Adrenal gland (tissue), 5 donors: ENCODE measurements around the gene STX18.

Experiments
- POLR2A ChIP-seq, 2 donors: fragments of 450-650 bp; IDR thresholded peaks; one replicate each; pipeline ENCODE4 v1.6.1; 2017; ENCODE audit warnings: antibody characterized with exemption in 2 of 2, mild to moderate bottlenecking in 2 of 2, moderate library complexity in 1 of 2
- TF ChIP-seq, protein P1 (sequence below), 6 experiments: fragments of 450-650 bp in 4 of 6; fragments of 200-600 bp in 2 of 6; sonication (generic) in 1 of 6; IDR thresholded peaks; 1 replicate in 5 of 6; 2 replicates in 1 of 6; pipeline versions ENCODE4 v1.5.1 to v1.8.0; 2016 to 2021; ENCODE audit warnings: antibody characterized with exemption in 6 of 6, mild to moderate bottlenecking in 2 of 6, moderate library complexity in 1 of 6
- donor health status: DM: no; HTN: no; CAD: no.

DNA sequence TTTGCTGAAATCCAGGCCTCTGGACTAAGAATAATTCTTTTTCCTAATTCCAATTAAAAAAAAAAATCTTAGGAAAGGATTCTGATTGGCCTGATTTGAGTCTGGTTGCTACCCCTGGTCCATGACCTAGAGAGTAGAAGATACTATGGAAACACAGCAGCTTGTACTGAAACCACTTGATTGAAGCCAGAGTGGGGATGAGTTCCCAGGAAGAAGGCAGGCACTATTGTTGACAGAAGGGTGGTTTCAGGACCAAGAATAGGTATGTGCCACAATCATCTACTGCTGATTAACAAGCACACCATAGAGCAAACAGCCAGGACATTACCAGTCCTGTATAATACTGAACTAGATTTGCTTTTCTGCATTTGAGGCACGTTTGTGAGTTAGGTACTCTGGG lies 29.6 kb downstream of the STX18 start:
- TF ChIP-seq, protein P1, sequence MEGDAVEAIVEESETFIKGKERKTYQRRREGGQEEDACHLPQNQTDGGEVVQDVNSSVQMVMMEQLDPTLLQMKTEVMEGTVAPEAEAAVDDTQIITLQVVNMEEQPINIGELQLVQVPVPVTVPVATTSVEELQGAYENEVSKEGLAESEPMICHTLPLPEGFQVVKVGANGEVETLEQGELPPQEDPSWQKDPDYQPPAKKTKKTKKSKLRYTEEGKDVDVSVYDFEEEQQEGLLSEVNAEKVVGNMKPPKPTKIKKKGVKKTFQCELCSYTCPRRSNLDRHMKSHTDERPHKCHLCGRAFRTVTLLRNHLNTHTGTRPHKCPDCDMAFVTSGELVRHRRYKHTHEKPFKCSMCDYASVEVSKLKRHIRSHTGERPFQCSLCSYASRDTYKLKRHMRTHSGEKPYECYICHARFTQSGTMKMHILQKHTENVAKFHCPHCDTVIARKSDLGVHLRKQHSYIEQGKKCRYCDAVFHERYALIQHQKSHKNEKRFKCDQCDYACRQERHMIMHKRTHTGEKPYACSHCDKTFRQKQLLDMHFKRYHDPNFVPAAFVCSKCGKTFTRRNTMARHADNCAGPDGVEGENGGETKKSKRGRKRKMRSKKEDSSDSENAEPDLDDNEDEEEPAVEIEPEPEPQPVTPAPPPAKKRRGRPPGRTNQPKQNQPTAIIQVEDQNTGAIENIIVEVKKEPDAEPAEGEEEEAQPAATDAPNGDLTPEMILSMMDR (IDR thresholded peaks at IDR 0.05) = no peak
- no peak for TF ChIP-seq POLR2A (IDR thresholded peaks at IDR 0.05)
